Neural cell (in vitro differentiated cells): Measurements from ENCODE around the gene CAPN5. TPM values are rescaled to one million over a fixed set of nuclear protein-coding genes. Genes with fewer than 3 reads are reported as not detected.

ENCODE experiments used
- H2AFZ ChIP-seq: fragments of 200-600, 300-800 bp; sonication (generic), shearing (Covaris generic); 2 replicates; pipeline ENCODE4 v1.6.0; 2014; ENCODE audit warnings: low read depth, mild to moderate bottlenecking, antibody characterized with exemption, low read length, moderate library complexity
- H3F3A ChIP-seq: fragments of 200-600 bp; shearing (Covaris generic); 2 replicates; pipeline ENCODE4 v1.6.1; 2016; ENCODE audit warnings: mild to moderate bottlenecking, moderate library complexity, mixed read lengths, antibody characterized with exemption, low read length; ENCODE audit not compliant: insufficient read depth, poor library complexity, severe bottlenecking
- H3K27ac ChIP-seq: fragments of 200-600, 300-800 bp; sonication (generic), shearing (Covaris generic); 2 replicates; pipeline ENCODE4 v1.5.1; 2014; ENCODE audit warnings: mild to moderate bottlenecking, low read length, moderate library complexity
- H3K27me3 ChIP-seq: fragments of 300-800, 200-600 bp; sonication (generic), shearing (Covaris generic); 2 replicates; pipeline ENCODE4 v1.6.0; 2014; ENCODE audit warnings: mild to moderate bottlenecking, low read depth, low read length, moderate library complexity; ENCODE audit not compliant: insufficient read depth
- H3K36me3 ChIP-seq: fragments of 300-800, 200-600 bp; sonication (generic), shearing (Covaris generic); 2 replicates; pipeline ENCODE4 v1.5.1; 2014; ENCODE audit warnings: mild to moderate bottlenecking, antibody characterized with exemption, low read length, moderate library complexity; ENCODE audit not compliant: insufficient read depth
- H3K4me2 ChIP-seq: fragments of 300-800, 200-600 bp; sonication (generic), shearing (Covaris generic); 2 replicates; pipeline ENCODE4 v1.6.0; 2014; ENCODE audit warnings: mild to moderate bottlenecking, low read length
- H3K4me3 ChIP-seq: fragments of 300-800, 200-600 bp; sonication (generic), shearing (Covaris generic); 2 replicates; pipeline ENCODE4 v1.5.1; 2014; ENCODE audit warnings: mild to moderate bottlenecking, low read length, moderate library complexity
- H3K79me2 ChIP-seq: fragments of 200-600 bp; shearing (Covaris generic); replicated peaks from 2 replicates; pipeline ENCODE4 v1.6.0; 2014; ENCODE audit warnings: mild to moderate bottlenecking, low read length, moderate library complexity; ENCODE audit not compliant: insufficient read depth
- H3K9ac ChIP-seq: fragments of 300-800, 200-600 bp; sonication (generic), shearing (Covaris generic); 2 replicates; pipeline ENCODE4 v1.6.1; 2016; ENCODE audit warnings: mild to moderate bottlenecking, low read length, mixed read lengths
- H3K9me2 ChIP-seq: fragments of 200-600 bp; shearing (Covaris generic); 2 replicates; pipeline ENCODE4 v1.6.1; 2016; ENCODE audit warnings: mild to moderate bottlenecking, low read length, mixed read lengths; ENCODE audit not compliant: insufficient read depth
- H3K9me3 ChIP-seq: fragments of 200-600, 300-800 bp; sonication (generic), shearing (Covaris generic); 2 replicates; pipeline ENCODE4 v1.6.1; 2016; ENCODE audit warnings: mild to moderate bottlenecking, mixed run types, low read length, moderate library complexity, mixed read lengths
- H4K20me1 ChIP-seq: fragments of 200-600 bp; shearing (Covaris generic); 2 replicates; pipeline ENCODE4 v1.6.1; 2016; ENCODE audit warnings: mild to moderate bottlenecking, mixed run types; ENCODE audit not compliant: insufficient read depth
- EP300 ChIP-seq: fragments of 450-650 bp; conservative IDR thresholded peaks from 2 replicates; pipeline ENCODE4 v1.6.1; 2014; ENCODE audit warnings: antibody characterized with exemption, mild to moderate bottlenecking, moderate library complexity; ENCODE audit not compliant: poor library complexity, severe bottlenecking
- EZH2 ChIP-seq: fragments of 200-600, 300-800 bp; shearing (Covaris generic), sonication (generic); IDR thresholded peaks from 2 replicates; pipeline ENCODE4 v1.6.1; 2014; ENCODE audit warnings: antibody characterized with exemption, low read length, borderline replicate concordance, mild to moderate bottlenecking; ENCODE audit not compliant: insufficient read depth, poor library complexity, severe bottlenecking
- MXI1 ChIP-seq: fragments of 450-650 bp; conservative IDR thresholded peaks from 2 replicates; pipeline ENCODE4 v1.6.1; 2014; ENCODE audit warnings: antibody characterized with exemption, mild to moderate bottlenecking; ENCODE audit not compliant: poor library complexity, severe bottlenecking
- POLR2AphosphoS5 ChIP-seq: IDR thresholded peaks from 2 replicates; pipeline ENCODE4 v1.6.1; 2012
- RAD21 ChIP-seq: fragments of 450-650 bp; conservative IDR thresholded peaks from 2 replicates; pipeline ENCODE4 v1.6.1; 2014; ENCODE audit warnings: antibody characterized with exemption, mild to moderate bottlenecking, moderate library complexity
- REST ChIP-seq: IDR thresholded peaks from 2 replicates; pipeline ENCODE4 v1.6.1; 2012; ENCODE audit warnings: borderline replicate concordance
- SMC3 ChIP-seq: fragments of 450-650 bp; conservative IDR thresholded peaks from 2 replicates; pipeline ENCODE4 v1.6.1; 2014; ENCODE audit warnings: antibody characterized with exemption, mild to moderate bottlenecking, moderate library complexity; ENCODE audit not compliant: poor library complexity
- TAF1 ChIP-seq: IDR thresholded peaks from 2 replicates; pipeline ENCODE4 v1.6.1; 2012; ENCODE audit warnings: low read depth
- polyA plus RNA-seq: library from polyadenylated mRNA; depleted of rRNA; stranded (reverse); fragments of >200 nt; gene quantifications from 2 replicates; pipeline ENCODE4 v1.2.3, GENCODE V29; 2014
- TF ChIP-seq, protein P1 (sequence below): fragments of 450-650 bp; IDR thresholded peaks from 2 replicates; pipeline ENCODE4 v1.5.1; 2014; ENCODE audit warnings: antibody characterized with exemption, mild to moderate bottlenecking, moderate library complexity; ENCODE audit not compliant: poor library complexity, severe bottlenecking

The CAPN5 gene
- polyA plus RNA-seq, 1 donor from 2014 or later, result 20.5 TPM

DNA sequence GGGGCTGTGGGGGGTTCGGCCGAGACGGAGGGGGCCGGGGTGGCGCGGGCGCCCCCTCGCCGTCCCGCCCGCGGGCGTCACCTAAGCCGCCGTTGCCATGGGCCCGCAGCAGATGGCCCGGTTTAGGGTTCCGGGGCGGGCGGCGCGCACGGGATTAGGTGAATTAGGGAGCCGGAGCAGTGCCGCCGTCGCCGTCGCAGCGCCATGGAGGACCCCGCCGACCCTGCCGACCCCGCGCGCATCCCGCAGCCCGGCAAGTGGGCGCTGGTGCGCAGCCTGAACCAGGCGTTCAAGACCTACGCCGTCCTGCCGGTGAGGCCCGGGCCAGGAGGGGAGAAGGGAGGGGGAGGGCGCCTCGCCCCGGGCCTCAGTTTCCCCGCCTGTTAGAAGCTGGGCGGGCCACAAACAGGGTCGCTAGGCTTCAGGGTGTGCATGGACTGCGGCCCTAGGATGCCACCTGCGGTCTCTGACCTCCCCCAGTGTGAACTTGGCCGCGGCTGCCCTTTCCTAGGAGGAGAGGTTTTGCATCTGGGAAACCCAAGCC, 71.4 kb downstream of the CAPN5 start:
- Histone ChIP-seq H3K4me2 (no peak overlapping the region), H3K27me3 (no peaks in the 10 kb centered on the region), H3K9me2 (no peaks in the 10 kb centered on the region), H4K20me1 (no peaks in the 10 kb centered on the region), H3K9ac (no peak overlapping the region), H3K36me3 (no peaks in the 10 kb centered on the region), H2AFZ (no peak overlapping the region), H3K27ac (no peak overlapping the region), H3K79me2 (no peaks in the 10 kb centered on the region), H3K4me3 (no peak overlapping the region), H3K9me3 (no peaks in the 10 kb centered on the region), H3F3A (no peaks in the 10 kb centered on the region)
- no peak for TF ChIP-seq EZH2
- TF ChIP-seq TAF1, result no peak
- TF ChIP-seq, protein P1, sequence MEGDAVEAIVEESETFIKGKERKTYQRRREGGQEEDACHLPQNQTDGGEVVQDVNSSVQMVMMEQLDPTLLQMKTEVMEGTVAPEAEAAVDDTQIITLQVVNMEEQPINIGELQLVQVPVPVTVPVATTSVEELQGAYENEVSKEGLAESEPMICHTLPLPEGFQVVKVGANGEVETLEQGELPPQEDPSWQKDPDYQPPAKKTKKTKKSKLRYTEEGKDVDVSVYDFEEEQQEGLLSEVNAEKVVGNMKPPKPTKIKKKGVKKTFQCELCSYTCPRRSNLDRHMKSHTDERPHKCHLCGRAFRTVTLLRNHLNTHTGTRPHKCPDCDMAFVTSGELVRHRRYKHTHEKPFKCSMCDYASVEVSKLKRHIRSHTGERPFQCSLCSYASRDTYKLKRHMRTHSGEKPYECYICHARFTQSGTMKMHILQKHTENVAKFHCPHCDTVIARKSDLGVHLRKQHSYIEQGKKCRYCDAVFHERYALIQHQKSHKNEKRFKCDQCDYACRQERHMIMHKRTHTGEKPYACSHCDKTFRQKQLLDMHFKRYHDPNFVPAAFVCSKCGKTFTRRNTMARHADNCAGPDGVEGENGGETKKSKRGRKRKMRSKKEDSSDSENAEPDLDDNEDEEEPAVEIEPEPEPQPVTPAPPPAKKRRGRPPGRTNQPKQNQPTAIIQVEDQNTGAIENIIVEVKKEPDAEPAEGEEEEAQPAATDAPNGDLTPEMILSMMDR, result no peak
- TF ChIP-seq EP300, result no peak
- TF ChIP-seq RAD21, result no peak
- TF ChIP-seq SMC3, result no peak
- no peak for TF ChIP-seq POLR2AphosphoS5
- no peak for TF ChIP-seq REST
- no peak for TF ChIP-seq MXI1

GRCh38 chr11:77139201-77139600, 72.4 kb downstream of the CAPN5 start:
- TF ChIP-seq REST (no peak), POLR2AphosphoS5 (no peak), MXI1 (no peak), TAF1 (no peak), RAD21 (no peak), SMC3 (no peak), EZH2 (no peak), EP300 (no peak)
- TF ChIP-seq, protein P1, result no peak
- H3K9ac ChIP-seq, result no peak overlapping the region
- no peaks in the 10 kb centered on the region for H3K79me2 ChIP-seq
- H3K36me3 ChIP-seq, result no peaks in the 10 kb centered on the region
- no peaks in the 10 kb centered on the region for H3K9me3 ChIP-seq
- H4K20me1 ChIP-seq, result no peaks in the 10 kb centered on the region
- H3K4me2 ChIP-seq, result no peak overlapping the region
- no peaks in the 10 kb centered on the region for H3F3A ChIP-seq
- H3K27ac ChIP-seq, result no peak overlapping the region
- H3K4me3 ChIP-seq, result no peak overlapping the region
- no peaks in the 10 kb centered on the region for H3K27me3 ChIP-seq
- no peaks in the 10 kb centered on the region for H3K9me2 ChIP-seq
- H2AFZ ChIP-seq, result no peak overlapping the region
